Esophagus muscularis mucosa (tissue), 4 donors: ENCODE measurements around the gene ANXA2. TPM values are rescaled to one million over a fixed set of nuclear protein-coding genes. Genes with fewer than 3 reads are reported as not detected.
"Not testable (repeated sequence)": the region's sequence is repeated elsewhere in the genome, so short reads cannot be mapped to it uniquely, and the experiment has no call there.

Experiments
- DNase-seq: peaks from one replicate; pipeline ENCODE4 v3.0.0-alpha.2; 2017; ENCODE audit errors: extremely low spot score
- H3K27ac ChIP-seq, 4 donors: fragments of 200-600 bp; sonication (generic); replicated peaks in 1 of 4; 1 replicate in 3 of 4; 2 replicates in 1 of 4; pipeline ENCODE4 v1.5.1; 2016 to 2019; ENCODE audit warnings: mild to moderate bottlenecking in 1 of 4
- H3K27me3 ChIP-seq, 4 donors: fragments of 200-600 bp; sonication (generic); one replicate each; pipeline versions ENCODE4 v1.5.1 to v1.6.0; 2016 to 2019
- H3K36me3 ChIP-seq, 4 donors: fragments of 200-600 bp; sonication (generic); one replicate each; pipeline ENCODE4 v1.5.1; 2016 to 2019
- H3K4me1 ChIP-seq, 4 donors: fragments of 200-600 bp; sonication (generic); one replicate each; pipeline ENCODE4 v1.5.1; 2016 to 2019
- H3K4me3 ChIP-seq, 4 donors: fragments of 200-600 bp; sonication (generic); 1 replicate in 2 of 4; 2 replicates in 2 of 4; pipeline ENCODE4 v1.5.1; 2016 to 2019; ENCODE audit warnings: mild to moderate bottlenecking in 4 of 4, moderate library complexity in 1 of 4
- H3K9me3 ChIP-seq, 4 donors: fragments of 200-600 bp; sonication (generic); 1 replicate in 3 of 4; 2 replicates in 1 of 4; pipeline ENCODE4 v1.5.1; 2016 to 2019
- EP300 ChIP-seq: sonication (generic); formaldehyde crosslinking; IDR thresholded peaks from one replicate; pipeline ENCODE4 v1.6.1; 2017; ENCODE audit warnings: antibody characterized with exemption
- POLR2A ChIP-seq: fragments of 450-650 bp; IDR thresholded peaks from one replicate; pipeline ENCODE4 v1.6.1; 2017; ENCODE audit warnings: antibody characterized with exemption, moderate library complexity, mild to moderate bottlenecking, low read depth
- POLR2AphosphoS5 ChIP-seq, 2 donors: sonication (generic); formaldehyde crosslinking; IDR thresholded peaks; one replicate each; pipeline ENCODE4 v1.6.1; 2017; ENCODE audit warnings: antibody characterized with exemption in 2 of 2
- WGBS: methylation state at CpG from one replicate; pipeline ENCODE4 v1.1.5; 2018; 5-methylcytosine and 5-hydroxymethylcytosine counted together
- intact Hi-C: fragments of 100-400 bp; cut with DNase I; formaldehyde crosslinking; loops from one replicate; pipeline ENCODE4 v1.15.1; 2023
- total RNA-seq, 4 donors: library from RNA; depleted of rRNA; stranded (reverse); fragments of >200 nt; gene quantifications; one replicate each; pipeline versions ENCODE4 v1.1.0 to v1.2.1, GENCODE V29; 2016
- TF ChIP-seq, protein P1 (sequence below), 3 experiments: fragments of 200-600 bp in 2 of 3; fragments of 450-650 bp in 1 of 3; sonication (generic) in 2 of 3; IDR thresholded peaks; one replicate each; pipeline ENCODE4 v1.5.1; 2017 to 2019; ENCODE audit warnings: antibody characterized with exemption in 3 of 3, mild to moderate bottlenecking in 2 of 3, moderate library complexity in 1 of 3

Gene ANXA2
- total RNA-seq, 4 donors from 2014 or later, result 333 to 606 (median 406) TPM

DNA sequence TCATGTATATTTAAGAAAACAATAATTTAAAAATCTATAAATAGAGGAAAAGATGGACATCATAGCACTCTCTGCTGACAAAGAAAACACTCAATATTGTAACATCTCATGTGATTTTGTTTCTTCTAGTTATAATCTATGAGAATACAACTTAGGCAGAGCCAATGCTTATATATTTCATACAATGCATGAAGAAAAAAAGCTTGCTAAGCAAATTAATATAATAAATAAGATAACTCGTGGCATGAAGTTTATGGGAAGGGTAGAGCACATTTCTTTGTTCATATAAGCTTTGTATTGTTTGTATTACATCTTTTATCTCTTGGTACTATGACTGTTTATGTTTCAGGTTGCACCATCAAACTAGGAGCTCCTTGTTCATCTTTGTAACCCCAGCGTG is 7.6 kb upstream of the ANXA2 start:
- no peaks in the 10 kb centered on the region for H3K27me3 ChIP-seq
- peaks cover 0 to 9% (median 6%) of the 10 kb centered on the region in 4 donors for H3K4me1 ChIP-seq
- intact Hi-C loops, result no loop called here
- no peak overlapping the region for H3K27ac ChIP-seq
- WGBS, result 47% methylated on average over 2 of the region's 2 CpGs
- H3K9me3 ChIP-seq, result no peaks in the 10 kb centered on the region
- TF ChIP-seq POLR2A (no peak), POLR2AphosphoS5 (IDR thresholded peaks at IDR 0.05) (no peak), EP300 (no peak)
- TF ChIP-seq, protein P1, sequence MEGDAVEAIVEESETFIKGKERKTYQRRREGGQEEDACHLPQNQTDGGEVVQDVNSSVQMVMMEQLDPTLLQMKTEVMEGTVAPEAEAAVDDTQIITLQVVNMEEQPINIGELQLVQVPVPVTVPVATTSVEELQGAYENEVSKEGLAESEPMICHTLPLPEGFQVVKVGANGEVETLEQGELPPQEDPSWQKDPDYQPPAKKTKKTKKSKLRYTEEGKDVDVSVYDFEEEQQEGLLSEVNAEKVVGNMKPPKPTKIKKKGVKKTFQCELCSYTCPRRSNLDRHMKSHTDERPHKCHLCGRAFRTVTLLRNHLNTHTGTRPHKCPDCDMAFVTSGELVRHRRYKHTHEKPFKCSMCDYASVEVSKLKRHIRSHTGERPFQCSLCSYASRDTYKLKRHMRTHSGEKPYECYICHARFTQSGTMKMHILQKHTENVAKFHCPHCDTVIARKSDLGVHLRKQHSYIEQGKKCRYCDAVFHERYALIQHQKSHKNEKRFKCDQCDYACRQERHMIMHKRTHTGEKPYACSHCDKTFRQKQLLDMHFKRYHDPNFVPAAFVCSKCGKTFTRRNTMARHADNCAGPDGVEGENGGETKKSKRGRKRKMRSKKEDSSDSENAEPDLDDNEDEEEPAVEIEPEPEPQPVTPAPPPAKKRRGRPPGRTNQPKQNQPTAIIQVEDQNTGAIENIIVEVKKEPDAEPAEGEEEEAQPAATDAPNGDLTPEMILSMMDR (IDR thresholded peaks at IDR 0.05), result no peak
- no peak for DNase-seq
- H3K4me3 ChIP-seq, result no peak overlapping the region
- no peaks in the 10 kb centered on the region for H3K36me3 ChIP-seq

DNA sequence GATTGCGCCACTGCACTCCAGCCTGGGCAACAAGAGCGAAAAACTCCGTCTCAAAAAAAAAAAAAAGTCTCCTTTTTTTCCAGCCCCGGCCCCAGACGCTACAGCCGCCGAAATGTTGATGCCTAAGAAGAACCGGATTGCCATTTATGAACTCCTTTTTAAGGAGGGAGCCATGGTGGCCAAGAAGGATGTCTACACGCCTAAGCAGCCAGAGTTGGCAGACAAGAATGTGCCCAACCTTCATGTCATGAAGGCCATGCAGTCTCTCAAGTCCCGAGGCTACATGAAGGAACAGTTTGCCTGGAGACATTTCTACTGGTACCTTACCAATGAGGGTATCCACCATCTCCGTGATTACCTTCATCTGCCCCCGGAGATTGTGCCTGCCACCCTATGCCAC is 6.6 kb upstream of the ANXA2 start:
- intact Hi-C loops, H3K4me3 ChIP-seq, H3K36me3 ChIP-seq, H3K9me3 ChIP-seq, H3K27me3 ChIP-seq, H3K4me1 ChIP-seq, H3K27ac ChIP-seq, DNase-seq: not testable (repeated sequence)
- WGBS, result 97% methylated on average over 12 of the region's 12 CpGs

- Histone ChIP-seq H3K27ac (no peak overlapping the region), H3K27me3 (no peaks in the 10 kb centered on the region), H3K4me1 (peaks cover 10 to 27% (median 22%) of the 10 kb centered on the region in 4 donors), H3K4me3 (no peak overlapping the region), H3K36me3 (peaks cover 0 to 2% (median under 1%) of the 10 kb centered on the region in 4 donors), H3K9me3 (no peaks in the 10 kb centered on the region)
- 33% methylated on average over 3 of the region's 3 CpGs for whole genome bisulfite sequencing
- no peak for TF ChIP-seq POLR2A
- TF ChIP-seq POLR2AphosphoS5 (IDR thresholded peaks at IDR 0.05), result no peak
- intact Hi-C loops, result no loop called here
- no peak for DNase-seq
Observed at GRCh38 chr15:60400944-60401343, 3.2 kb upstream of the ANXA2 start.

- intact Hi-C loops, result loop anchor here (5.0 kb wide), 1 partner anchor 38 kb away; no protein-coding TSS in a partner anchor
- TF ChIP-seq EP300 (no peak), POLR2AphosphoS5 (IDR thresholded peaks at IDR 0.05) (no peak), POLR2A (no peak)
- TF ChIP-seq, protein P1 (IDR thresholded peaks at IDR 0.05), result no peak
- Histone ChIP-seq H3K9me3 (no peaks in the 10 kb centered on the region), H3K27me3 (no peaks in the 10 kb centered on the region), H3K27ac (peak overlapping the region; percentile 21 to 93 (median 54)), H3K36me3 (peaks cover 0 to 12% (median 2%) of the 10 kb centered on the region in 4 donors), H3K4me3 (no peak overlapping the region), H3K4me1 (peaks cover 19 to 37% (median 32%) of the 10 kb centered on the region in 4 donors)
- 81% methylated on average over 1 of the region's 1 CpG for WGBS
- DNase-seq, result no peak
Observed at GRCh38 chr15:60399931-60400330, 2.1 kb upstream of the ANXA2 start.

GRCh38 chr15:60399246-60399915 is 1.6 kb upstream of the ANXA2 start:
- intact Hi-C loops, result loop anchor here (5.0 kb wide), 1 partner anchor 37 kb away; no protein-coding TSS in a partner anchor
- no peak for DNase-seq
- Histone ChIP-seq H3K27me3 (no peaks in the 10 kb centered on the region), H3K27ac (peak overlapping the region; percentile 21 to 93 (median 54)), H3K4me1 (peaks cover 25 to 42% (median 38%) of the 10 kb centered on the region in 4 donors), H3K4me3 (peak overlapping the region in 2 of 4 donors; percentile 64 to 86), H3K9me3 (no peaks in the 10 kb centered on the region), H3K36me3 (peaks cover 0 to 13% (median 2%) of the 10 kb centered on the region in 4 donors)
- no peak for TF ChIP-seq POLR2AphosphoS5 (IDR thresholded peaks at IDR 0.05)
- no peak for TF ChIP-seq EP300
- TF ChIP-seq, protein P1 (IDR thresholded peaks at IDR 0.05), result no peak
- WGBS, result 68% methylated on average over 21 of the region's 21 CpGs
